Ishikawa (cell line): Measurements from ENCODE around the gene PRPSAP2.

Experiments used
- CEBPB ChIP-seq: IDR thresholded peaks from 2 replicates; pipeline ENCODE4 v1.6.1; 2012
- CREB1 ChIP-seq: IDR thresholded peaks from 2 replicates; pipeline ENCODE4 v1.6.1; 2012; ENCODE audit warnings: low read depth
- EGR1 ChIP-seq: IDR thresholded peaks from 2 replicates; pipeline ENCODE4 v1.6.1; 2012
- EP300 ChIP-seq: IDR thresholded peaks from 2 replicates; pipeline ENCODE4 v1.6.1; 2012; ENCODE audit warnings: borderline replicate concordance
- FOXM1 ChIP-seq: IDR thresholded peaks from 2 replicates; pipeline ENCODE4 v1.6.1; 2012; ENCODE audit warnings: low read depth, borderline replicate concordance
- MAX ChIP-seq: IDR thresholded peaks from 2 replicates; pipeline ENCODE4 v1.6.1; 2012
- NFIC ChIP-seq: IDR thresholded peaks from 2 replicates; pipeline ENCODE4 v1.6.1; 2012
- RAD21 ChIP-seq: IDR thresholded peaks from 2 replicates; pipeline ENCODE4 v1.6.1; 2012; ENCODE audit warnings: low read depth
- REST ChIP-seq: IDR thresholded peaks from 2 replicates; pipeline ENCODE4 v1.6.1; 2012; ENCODE audit warnings: low read depth, mild to moderate bottlenecking
- TAF1 ChIP-seq: IDR thresholded peaks from 2 replicates; pipeline ENCODE4 v1.6.1; 2012; ENCODE audit warnings: low read depth, mild to moderate bottlenecking
- TCF12 ChIP-seq: IDR thresholded peaks from 2 replicates; pipeline ENCODE4 v1.6.1; 2012; ENCODE audit warnings: low read depth
- TEAD4 ChIP-seq: IDR thresholded peaks from 2 replicates; pipeline ENCODE4 v1.6.1; 2012
- USF1 ChIP-seq: IDR thresholded peaks from 2 replicates; pipeline ENCODE4 v1.6.1; 2012
- YY1 ChIP-seq: IDR thresholded peaks from 2 replicates; pipeline ENCODE4 v1.6.1; 2012; ENCODE audit warnings: low read depth
- ZBTB7A ChIP-seq: IDR thresholded peaks from 2 replicates; pipeline ENCODE4 v1.6.1; 2012; ENCODE audit warnings: low read depth

PRPSAP2 gene

GRCh38 chr17:18959845-18960240 lies 101.9 kb downstream of the PRPSAP2 start:
- no peak for TF ChIP-seq EP300
- TF ChIP-seq RAD21, result no peak
- no peak for TF ChIP-seq ZBTB7A
- TF ChIP-seq YY1, result no peak
- TF ChIP-seq NFIC, result no peak
- no peak for TF ChIP-seq EGR1
- no peak for TF ChIP-seq TAF1
- TF ChIP-seq FOXM1, result no peak
- TF ChIP-seq CEBPB, result no peak
- TF ChIP-seq MAX, result no peak
- TF ChIP-seq REST, result no peak
- no peak for TF ChIP-seq USF1

- no peak for TF ChIP-seq EP300
- TF ChIP-seq REST, result no peak
Observed at GRCh38 chr17:18960241-18960665, 102.3 kb downstream of the PRPSAP2 start.

- TF ChIP-seq MAX (peak; percentile 50; the same call in 1 of the 2 replicates), NFIC (no peak), RAD21 (peak; percentile 99), USF1 (peak; percentile 55; the same call in 1 of the 2 replicates)
Observed at GRCh38 chr17:18960803-18961511, 103.0 kb downstream of the PRPSAP2 start.

GRCh38 chr17:18961634-18962493 lies 103.9 kb downstream of the PRPSAP2 start:
- TF ChIP-seq CEBPB, result no peak
- no peak for TF ChIP-seq TCF12
- TF ChIP-seq FOXM1, result no peak
- TF ChIP-seq REST, result no peak
- TF ChIP-seq USF1, result no peak
- TF ChIP-seq ZBTB7A, result no peak
- no peak for TF ChIP-seq TAF1
- TF ChIP-seq TEAD4, result no peak
- TF ChIP-seq RAD21, result no peak
- no peak for TF ChIP-seq MAX
- TF ChIP-seq EGR1, result no peak
- TF ChIP-seq NFIC, result no peak
- TF ChIP-seq EP300, result no peak
- TF ChIP-seq CREB1, result no peak
